ENCODE data around the gene SGCE.
A peak's percentile ranks its signal among the peaks of the same experiment; 100 is the strongest.
"Not testable (repeated sequence)": the region's sequence is repeated elsewhere in the genome, so short reads cannot be mapped to it uniquely, and the experiment has no call there.

The SGCE gene, protein sequence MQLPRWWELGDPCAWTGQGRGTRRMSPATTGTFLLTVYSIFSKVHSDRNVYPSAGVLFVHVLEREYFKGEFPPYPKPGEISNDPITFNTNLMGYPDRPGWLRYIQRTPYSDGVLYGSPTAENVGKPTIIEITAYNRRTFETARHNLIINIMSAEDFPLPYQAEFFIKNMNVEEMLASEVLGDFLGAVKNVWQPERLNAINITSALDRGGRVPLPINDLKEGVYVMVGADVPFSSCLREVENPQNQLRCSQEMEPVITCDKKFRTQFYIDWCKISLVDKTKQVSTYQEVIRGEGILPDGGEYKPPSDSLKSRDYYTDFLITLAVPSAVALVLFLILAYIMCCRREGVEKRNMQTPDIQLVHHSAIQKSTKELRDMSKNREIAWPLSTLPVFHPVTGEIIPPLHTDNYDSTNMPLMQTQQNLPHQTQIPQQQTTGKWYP

DNA sequence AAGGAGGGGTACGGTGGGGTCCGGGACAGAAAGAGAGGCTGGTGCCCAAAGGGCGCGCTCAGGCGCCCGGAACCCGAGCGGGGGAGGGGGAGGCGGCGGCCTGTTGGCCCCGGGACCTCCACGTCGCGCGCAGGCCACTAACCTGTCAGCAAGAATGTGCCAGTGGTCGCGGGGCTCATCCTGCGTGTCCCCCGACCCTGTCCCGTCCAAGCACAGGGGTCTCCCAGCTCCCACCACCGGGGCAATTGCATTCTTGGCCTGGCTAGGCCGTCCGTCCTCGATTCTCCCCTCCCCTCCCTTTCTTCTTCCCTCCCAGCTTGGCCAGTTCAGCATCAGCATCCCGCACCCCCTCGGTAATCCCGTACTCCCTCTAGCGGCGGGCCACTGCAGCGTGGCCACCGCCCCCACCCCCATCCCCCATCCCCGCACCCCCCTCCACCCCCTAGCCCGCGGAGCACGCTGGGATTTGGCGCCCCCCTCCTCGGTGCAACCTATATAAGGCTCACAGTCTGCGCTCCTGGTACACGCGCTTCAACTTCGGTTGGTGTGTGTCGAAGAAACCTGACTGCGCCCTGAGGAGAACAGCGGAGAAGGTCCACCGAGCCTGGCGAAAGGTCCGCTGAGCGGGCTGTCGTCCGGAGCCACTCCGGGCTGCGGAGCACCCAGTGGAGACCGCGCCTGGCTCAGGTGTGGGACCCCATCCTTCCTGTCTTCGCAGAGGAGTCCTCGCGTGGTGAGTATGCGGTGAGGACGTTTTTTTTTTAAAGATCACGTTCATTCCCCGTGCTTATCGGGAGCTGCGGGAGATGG, at the start of gene SGCE:
Gene SGCE (minus strand): TSS at position 286 of the 810 bp plus-strand sequence. CDS start 35 bp downstream, at position 251.
- H3K4me1 Mint-ChIP-seq, result peaks cover 18% of the 10 kb centered on the region
- ATAC-seq (no peak), DNase-seq (ENCODE audit: low spot score in 2 of 2) (peak; percentile 45 to 67)
- H3K36me3 Mint-ChIP-seq, result no peaks in the 10 kb centered on the region
- H3K4me3 Mint-ChIP-seq, result peak within 1 kb of the TSS; percentile 73
- H3K27ac Mint-ChIP-seq, result no peak within 1 kb of the TSS
- H3K9me3 Mint-ChIP-seq, result no peaks in the 10 kb centered on the region

GRCh38 chr7:94705155-94706021, 49.5 kb upstream of the SGCE start:
- H3K9me3 Mint-ChIP-seq; ATAC-seq; H3K4me1 Mint-ChIP-seq; H3K4me3 Mint-ChIP-seq; H3K36me3 Mint-ChIP-seq; H3K27ac Mint-ChIP-seq; DNase-seq (ENCODE audit: low spot score in 2 of 2): not testable (repeated sequence)

GRCh38 chr7:94701555-94701973, 45.6 kb upstream of the SGCE start:
- Mint-ChIP-seq H3K4me3 (no peak overlapping the region), H3K4me1 (no peaks in the 10 kb centered on the region), H3K36me3 (no peaks in the 10 kb centered on the region), H3K9me3 (no peaks in the 10 kb centered on the region), H3K27ac (no peak overlapping the region)
- ATAC-seq (no peak), DNase-seq (ENCODE audit: low spot score in 2 of 2) (no peak)

DNA sequence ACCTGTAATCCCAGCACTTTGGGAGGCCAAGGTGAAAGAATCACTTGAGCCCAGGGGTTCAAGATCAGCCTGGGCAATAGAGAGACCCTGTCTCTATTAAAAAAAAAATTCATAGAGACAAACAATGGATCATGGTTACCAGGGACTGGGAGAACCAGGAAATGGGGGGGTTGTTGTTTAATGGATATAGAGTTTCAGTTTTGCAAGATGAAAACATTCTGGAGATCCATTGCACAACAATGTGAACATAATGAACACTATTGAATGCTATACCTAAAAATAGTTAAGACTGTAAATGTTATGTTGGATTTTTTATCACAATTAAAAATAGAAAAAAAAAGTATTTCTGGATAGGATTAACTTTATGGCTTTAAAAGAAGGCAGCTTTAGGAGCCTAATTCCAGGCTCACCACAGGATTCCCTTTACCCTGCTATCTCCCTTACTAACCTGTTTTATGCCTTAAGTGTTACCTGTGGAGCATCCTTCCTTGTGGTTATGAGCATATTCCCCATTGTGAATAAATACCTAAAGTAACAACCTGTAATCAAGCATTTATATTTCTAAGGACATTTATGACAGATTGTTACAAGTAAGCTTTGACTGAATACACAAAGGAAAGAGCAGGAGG, 45.1 kb upstream of the SGCE start:
- Mint-ChIP-seq H3K27ac (no peak overlapping the region), H3K4me3 (no peak overlapping the region), H3K36me3 (no peaks in the 10 kb centered on the region), H3K9me3 (no peaks in the 10 kb centered on the region), H3K4me1 (no peaks in the 10 kb centered on the region)
- DNase-seq (ENCODE audit: low spot score in 2 of 2) (no peak), ATAC-seq (no peak)

DNA sequence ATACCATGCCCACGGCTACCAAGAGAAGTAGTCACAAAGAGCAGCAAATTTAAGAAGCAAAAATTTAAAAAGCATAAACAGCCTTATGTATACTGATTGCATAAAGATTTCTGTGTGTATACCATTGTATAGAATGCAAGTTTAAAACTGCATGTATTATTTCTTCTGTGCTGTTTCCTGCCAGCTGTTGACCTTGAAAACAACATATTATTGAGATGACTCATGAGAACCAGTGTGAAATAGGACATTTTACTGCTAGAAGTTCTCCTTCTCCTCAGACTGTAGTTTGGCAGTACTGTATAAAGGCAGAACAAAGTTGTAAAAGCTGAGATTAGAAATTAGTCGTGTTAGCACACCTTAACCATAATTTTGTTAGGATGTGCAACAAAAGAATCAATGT, 42.3 kb upstream of the SGCE start:
- H3K9me3 Mint-ChIP-seq, result no peaks in the 10 kb centered on the region
- DNase-seq (ENCODE audit: low spot score in 2 of 2), result no peak
- no peak for ATAC-seq

GRCh38 chr7:94697035-94697974, 41.4 kb upstream of the SGCE start:
- peak; percentile 54 for ATAC-seq
- H3K36me3 Mint-ChIP-seq, result no peaks in the 10 kb centered on the region
- H3K9me3 Mint-ChIP-seq, result no peaks in the 10 kb centered on the region
- H3K4me3 Mint-ChIP-seq, result no peak overlapping the region
- no peak for DNase-seq (ENCODE audit: low spot score in 2 of 2)
- no peak overlapping the region for H3K27ac Mint-ChIP-seq
- H3K4me1 Mint-ChIP-seq, result no peaks in the 10 kb centered on the region

More for the DNA sequence above, 42.3 kb upstream of the SGCE start:
- Mint-ChIP-seq H3K36me3 (no peaks in the 10 kb centered on the region), H3K27ac (no peak overlapping the region), H3K4me3 (no peak overlapping the region), H3K4me1 (no peaks in the 10 kb centered on the region)

DNA sequence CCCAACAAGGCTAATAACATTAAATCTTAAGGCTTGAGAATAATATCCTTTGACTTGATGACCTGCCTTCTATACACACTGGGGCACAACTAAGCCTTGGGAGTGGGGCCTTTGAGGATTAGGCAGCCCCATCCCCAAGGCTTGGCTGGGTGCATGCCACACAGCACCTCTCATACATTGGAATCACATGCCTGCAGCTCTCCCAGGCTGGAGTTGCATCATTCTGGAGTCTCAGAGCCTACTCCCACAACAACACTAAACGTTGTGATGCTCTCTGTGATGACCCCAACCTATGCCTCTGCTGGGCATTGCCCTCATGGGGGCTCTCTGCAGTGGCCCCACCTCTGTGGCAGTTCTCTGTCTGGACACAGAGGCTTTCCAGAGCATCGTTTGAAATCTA, 31.9 kb upstream of the SGCE start:
- Mint-ChIP-seq H3K36me3 (no peaks in the 10 kb centered on the region), H3K4me3 (no peak overlapping the region), H3K4me1 (no peaks in the 10 kb centered on the region), H3K9me3 (no peaks in the 10 kb centered on the region), H3K27ac (no peak overlapping the region)
- DNase-seq (ENCODE audit: low spot score in 2 of 2), result no peak
- ATAC-seq, result peak; percentile 21

DNA sequence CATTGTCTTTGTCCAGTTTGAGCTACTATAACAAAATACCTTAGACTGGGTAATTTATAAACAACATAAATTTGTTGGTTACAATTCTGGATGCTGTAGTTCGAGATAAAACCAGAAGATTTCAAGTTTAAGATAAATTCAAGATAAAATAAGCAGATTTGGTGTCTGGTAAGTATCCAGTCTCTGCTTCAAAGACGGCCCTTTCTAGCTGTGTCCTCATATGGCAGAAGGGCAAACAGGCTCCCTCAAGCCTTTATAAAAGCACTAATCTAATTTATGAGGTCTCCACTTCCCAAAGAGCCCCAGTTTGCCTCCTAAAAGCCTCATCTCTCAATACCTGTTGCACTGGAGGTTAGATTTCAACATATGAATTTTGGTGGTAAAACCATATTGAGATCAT, 31.1 kb upstream of the SGCE start:
- ATAC-seq, result no peak
- Mint-ChIP-seq H3K4me3 (no peak overlapping the region), H3K27ac (no peak overlapping the region), H3K9me3 (no peaks in the 10 kb centered on the region), H3K36me3 (no peaks in the 10 kb centered on the region), H3K4me1 (no peaks in the 10 kb centered on the region)
- no peak for DNase-seq (ENCODE audit: low spot score in 2 of 2)

- Mint-ChIP-seq H3K36me3 (no peaks in the 10 kb centered on the region), H3K4me1 (no peaks in the 10 kb centered on the region), H3K27ac (no peak overlapping the region), H3K9me3 (no peaks in the 10 kb centered on the region), H3K4me3 (no peak overlapping the region)
- ATAC-seq (no peak), DNase-seq (ENCODE audit: low spot score in 2 of 2) (no peak)
Observed at GRCh38 chr7:94683066-94683465, 27.1 kb upstream of the SGCE start.

GRCh38 chr7:94679358-94679757, 23.4 kb upstream of the SGCE start:
- H3K4me1 Mint-ChIP-seq, result no peaks in the 10 kb centered on the region
- no peak for ATAC-seq
- H3K4me3 Mint-ChIP-seq, result no peak overlapping the region
- no peak for DNase-seq (ENCODE audit: low spot score in 2 of 2)
- H3K27ac Mint-ChIP-seq, result no peak overlapping the region
- no peaks in the 10 kb centered on the region for H3K36me3 Mint-ChIP-seq
- H3K9me3 Mint-ChIP-seq, result no peaks in the 10 kb centered on the region

DNA sequence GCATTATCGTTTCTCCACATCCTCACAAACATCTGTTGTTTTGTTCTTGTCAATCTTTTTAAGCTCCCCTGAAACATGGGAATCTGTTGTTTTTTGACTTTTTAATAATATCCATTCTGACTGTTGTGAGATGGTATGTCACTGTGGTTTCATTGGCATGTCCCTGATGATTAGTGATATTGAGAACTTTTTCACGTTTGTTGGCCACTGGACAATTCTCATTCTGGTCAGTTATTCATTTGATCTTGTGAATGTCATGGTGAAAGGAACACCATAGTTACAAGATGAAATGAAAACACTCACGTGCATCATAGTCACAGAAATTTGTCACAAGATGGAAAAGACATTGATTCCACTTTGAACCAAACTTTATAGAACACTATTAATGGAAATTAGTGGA, 20.5 kb upstream of the SGCE start:
- ATAC-seq (no peak), DNase-seq (ENCODE audit: low spot score in 2 of 2) (no peak)
- Mint-ChIP-seq H3K27ac (no peak overlapping the region), H3K4me1 (no peaks in the 10 kb centered on the region), H3K36me3 (no peaks in the 10 kb centered on the region), H3K9me3 (no peaks in the 10 kb centered on the region), H3K4me3 (no peak overlapping the region)

DNA sequence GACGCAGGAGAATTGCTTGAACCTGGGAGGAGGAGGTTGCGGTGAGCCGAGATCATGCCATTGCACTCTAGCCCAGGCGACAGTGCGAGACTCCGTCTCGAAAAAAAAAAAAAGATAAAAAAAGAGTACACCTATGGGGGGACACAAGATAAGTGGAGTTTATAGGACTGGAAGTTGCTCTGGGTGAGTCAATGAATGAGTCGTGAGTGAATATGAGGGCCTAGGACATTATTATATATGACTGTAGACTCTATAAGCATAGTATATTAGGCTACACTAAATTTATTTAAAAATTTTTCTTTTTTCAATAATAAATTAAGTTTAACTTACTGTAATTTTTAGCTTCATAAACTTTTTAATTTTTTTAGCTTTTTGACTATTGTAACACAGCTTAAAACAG, 19.4 kb upstream of the SGCE start:
- no peak for DNase-seq (ENCODE audit: low spot score in 2 of 2)
- Mint-ChIP-seq H3K9me3 (no peaks in the 10 kb centered on the region), H3K4me3 (no peak overlapping the region), H3K27ac (no peak overlapping the region), H3K36me3 (no peaks in the 10 kb centered on the region), H3K4me1 (no peaks in the 10 kb centered on the region)
- ATAC-seq, result no peak

GRCh38 chr7:94671444-94672235, 15.7 kb upstream of the SGCE start:
- no peak for ATAC-seq
- Mint-ChIP-seq H3K9me3 (no peaks in the 10 kb centered on the region), H3K36me3 (no peaks in the 10 kb centered on the region), H3K4me1 (no peaks in the 10 kb centered on the region), H3K27ac (no peak overlapping the region), H3K4me3 (no peak overlapping the region)
- DNase-seq (ENCODE audit: low spot score in 2 of 2), result no peak

Data from stimulated activated effector memory CD8-positive, alpha-beta T cell treated with anti-CD3 and anti-CD28 coated beads, Interleukin-12 subunit alpha, Interleukin-12 subunit beta, amount 100 ng/mL, for 72 hours (primary cell).